Panc1 (cell line): Measurements from ENCODE around the gene NXT1. TPM values are rescaled to one million over a fixed set of nuclear protein-coding genes. Genes with fewer than 3 reads are reported as not detected.

Source experiments
- ATAC-seq: fragments of 200-7000 bp; cut with Tn5 transposase; 2 replicates; pipeline ENCODE4 v1.9.1; 2020; ENCODE audit warnings: mild to moderate bottlenecking, moderate library complexity
- BruUV-seq: library from RNA; stranded (reverse); fragments of 400-500 nt; replicated peaks from 2 replicates; lab custom pipeline; 2021; lab: Mats Ljungman, UMichigan
- CTCF ChIA-PET: fragments of 300-600 bp; sonication (Branson Sonifier 250); formaldehyde crosslinking; loops from one replicate; lab custom pipeline; 2022; ENCODE audit warnings: antibody characterized with exemption; lab: Charles Lee
- POLR2A ChIA-PET: fragments of 300-600 bp; sonication (Branson Sonifier 250); formaldehyde crosslinking; loops from one replicate; lab custom pipeline; 2022; ENCODE audit warnings: antibody characterized with exemption; lab: Charles Lee
- DNase-seq: peaks from one replicate; pipeline ENCODE4 v3.0.0-alpha.2; 2010; ENCODE audit warnings: low read depth, low spot score
- H3K27ac ChIP-seq: 2 replicates; pipeline ENCODE4 v1.5.1; 2011; ENCODE audit warnings: mild to moderate bottlenecking, low read length, inconsistent platforms
- H3K27me3 ChIP-seq: fragments of 200-500 bp; sonication (Bioruptor generic); 2 replicates; pipeline ENCODE4 v1.6.0; 2014; ENCODE audit warnings: low read length, inconsistent platforms; ENCODE audit not compliant: control insufficient read depth, insufficient read depth
- H3K36me3 ChIP-seq: fragments of 200-500 bp; sonication (Bioruptor generic); 2 replicates; pipeline ENCODE4 v1.5.1; 2014; ENCODE audit warnings: inconsistent platforms, mild to moderate bottlenecking, low read length, moderate library complexity; ENCODE audit not compliant: control insufficient read depth, insufficient read depth
- H3K4me1 ChIP-seq: 2 replicates; pipeline ENCODE4 v1.5.1; 2011; ENCODE audit warnings: inconsistent platforms, mild to moderate bottlenecking, low read length, moderate library complexity; ENCODE audit not compliant: control insufficient read depth, insufficient read depth
- H3K4me3 ChIP-seq, 2 experiments: 2 replicates each; pipeline ENCODE4 v1.5.1; 2011 to 2012; ENCODE audit warnings: low read depth in 2 of 2, low read length in 2 of 2, mild to moderate bottlenecking in 2 of 2, inconsistent platforms in 1 of 2, moderate library complexity in 1 of 2
- H3K9me3 ChIP-seq: fragments of 200-500 bp; sonication (Bioruptor generic); 2 replicates; pipeline ENCODE4 v1.5.1; 2014; ENCODE audit warnings: low read depth, mild to moderate bottlenecking, inconsistent platforms, low read length, moderate library complexity; ENCODE audit not compliant: control insufficient read depth, insufficient read depth
- POLR2AphosphoS5 ChIP-seq: IDR thresholded peaks from 2 replicates; pipeline ENCODE4 v1.6.1; 2012; ENCODE audit warnings: mild to moderate bottlenecking, low read depth, low read length, moderate library complexity
- SIN3A ChIP-seq: IDR thresholded peaks from 2 replicates; pipeline ENCODE4 v1.6.1; 2012; ENCODE audit warnings: low read depth, mild to moderate bottlenecking, low read length, moderate library complexity, borderline replicate concordance; ENCODE audit not compliant: insufficient read depth
- TCF7L2 ChIP-seq: IDR thresholded peaks from 2 replicates; pipeline ENCODE4 v1.6.1; 2011; ENCODE audit warnings: mild to moderate bottlenecking, low read depth, low read length, inconsistent platforms
- in situ Hi-C: cut with HindIII; loops from 2 replicates; pipeline ENCODE4 v1.10.0; 2016; ENCODE audit warnings: low sequenced_read_pairs, low pct_unique_long_range_greater_than_20kb
- intact Hi-C: fragments of 100-400 bp; cut with micrococcal nuclease; formaldehyde crosslinking; loops from one replicate; pipeline ENCODE4 v1.10.0; 2022; ENCODE audit not compliant: unreplicated experiment
- total RNA-seq: library from RNA; stranded (reverse); gene quantifications from one replicate; pipeline ENCODE4 v1.2.1, GENCODE V29; 2021; ENCODE audit not compliant: unreplicated experiment
- TF ChIP-seq, protein P1 (sequence below): fragments of 450-650 bp; IDR thresholded peaks from 2 replicates; pipeline ENCODE4 v1.5.1; 2017; ENCODE audit warnings: mild to moderate bottlenecking
- TF ChIP-seq, protein P2 (sequence below), 2 experiments: IDR thresholded peaks; 2 replicates each; pipeline ENCODE4 v1.6.1; 2011 to 2012; ENCODE audit warnings: low read depth in 2 of 2, control low read depth in 1 of 2, low read length in 1 of 2, mild to moderate bottlenecking in 1 of 2, moderate library complexity in 1 of 2; ENCODE audit not compliant: insufficient read depth in 1 of 2

NXT1 gene
- total RNA-seq, 1 experiment from 2014 or later, result 31.3 TPM

DNA sequence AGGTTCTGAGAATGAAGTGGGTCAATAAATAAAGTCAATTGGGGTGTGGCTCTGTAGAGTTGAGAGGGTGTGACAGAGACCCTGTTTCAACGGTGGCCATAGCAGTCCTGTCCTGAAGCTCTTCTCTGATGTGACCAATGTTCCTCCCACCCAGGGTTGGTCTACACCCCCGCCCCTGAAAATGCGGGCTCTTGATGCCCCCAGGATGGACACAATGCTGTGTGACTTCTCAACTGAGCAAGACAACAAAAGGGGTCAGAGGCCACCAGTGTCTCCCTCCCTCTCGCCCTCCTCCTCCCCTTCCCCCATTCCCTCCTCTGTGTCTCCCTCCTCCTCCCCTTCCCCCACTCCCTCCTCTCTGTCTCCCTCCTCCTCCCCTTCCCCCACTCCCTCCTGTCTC is 41.7 kb upstream of the NXT1 start:
- H3K4me1 ChIP-seq, result no peaks in the 10 kb centered on the region
- ChIA-PET CTCF (no interaction called here), POLR2A (no interaction called here)
- intact Hi-C loops, result no loop called here
- in situ Hi-C loops, result no loop called here
- no peaks in the 10 kb centered on the region for H3K36me3 ChIP-seq
- H3K27me3 ChIP-seq, result no peaks in the 10 kb centered on the region
- no TSS peak for BruUV-seq
- ATAC-seq (no peak), DNase-seq (no peak)
- no peak for TF ChIP-seq POLR2AphosphoS5
- TF ChIP-seq SIN3A, result no peak
- TF ChIP-seq, protein P1, sequence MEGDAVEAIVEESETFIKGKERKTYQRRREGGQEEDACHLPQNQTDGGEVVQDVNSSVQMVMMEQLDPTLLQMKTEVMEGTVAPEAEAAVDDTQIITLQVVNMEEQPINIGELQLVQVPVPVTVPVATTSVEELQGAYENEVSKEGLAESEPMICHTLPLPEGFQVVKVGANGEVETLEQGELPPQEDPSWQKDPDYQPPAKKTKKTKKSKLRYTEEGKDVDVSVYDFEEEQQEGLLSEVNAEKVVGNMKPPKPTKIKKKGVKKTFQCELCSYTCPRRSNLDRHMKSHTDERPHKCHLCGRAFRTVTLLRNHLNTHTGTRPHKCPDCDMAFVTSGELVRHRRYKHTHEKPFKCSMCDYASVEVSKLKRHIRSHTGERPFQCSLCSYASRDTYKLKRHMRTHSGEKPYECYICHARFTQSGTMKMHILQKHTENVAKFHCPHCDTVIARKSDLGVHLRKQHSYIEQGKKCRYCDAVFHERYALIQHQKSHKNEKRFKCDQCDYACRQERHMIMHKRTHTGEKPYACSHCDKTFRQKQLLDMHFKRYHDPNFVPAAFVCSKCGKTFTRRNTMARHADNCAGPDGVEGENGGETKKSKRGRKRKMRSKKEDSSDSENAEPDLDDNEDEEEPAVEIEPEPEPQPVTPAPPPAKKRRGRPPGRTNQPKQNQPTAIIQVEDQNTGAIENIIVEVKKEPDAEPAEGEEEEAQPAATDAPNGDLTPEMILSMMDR, result no peak
- TF ChIP-seq, protein P2, sequence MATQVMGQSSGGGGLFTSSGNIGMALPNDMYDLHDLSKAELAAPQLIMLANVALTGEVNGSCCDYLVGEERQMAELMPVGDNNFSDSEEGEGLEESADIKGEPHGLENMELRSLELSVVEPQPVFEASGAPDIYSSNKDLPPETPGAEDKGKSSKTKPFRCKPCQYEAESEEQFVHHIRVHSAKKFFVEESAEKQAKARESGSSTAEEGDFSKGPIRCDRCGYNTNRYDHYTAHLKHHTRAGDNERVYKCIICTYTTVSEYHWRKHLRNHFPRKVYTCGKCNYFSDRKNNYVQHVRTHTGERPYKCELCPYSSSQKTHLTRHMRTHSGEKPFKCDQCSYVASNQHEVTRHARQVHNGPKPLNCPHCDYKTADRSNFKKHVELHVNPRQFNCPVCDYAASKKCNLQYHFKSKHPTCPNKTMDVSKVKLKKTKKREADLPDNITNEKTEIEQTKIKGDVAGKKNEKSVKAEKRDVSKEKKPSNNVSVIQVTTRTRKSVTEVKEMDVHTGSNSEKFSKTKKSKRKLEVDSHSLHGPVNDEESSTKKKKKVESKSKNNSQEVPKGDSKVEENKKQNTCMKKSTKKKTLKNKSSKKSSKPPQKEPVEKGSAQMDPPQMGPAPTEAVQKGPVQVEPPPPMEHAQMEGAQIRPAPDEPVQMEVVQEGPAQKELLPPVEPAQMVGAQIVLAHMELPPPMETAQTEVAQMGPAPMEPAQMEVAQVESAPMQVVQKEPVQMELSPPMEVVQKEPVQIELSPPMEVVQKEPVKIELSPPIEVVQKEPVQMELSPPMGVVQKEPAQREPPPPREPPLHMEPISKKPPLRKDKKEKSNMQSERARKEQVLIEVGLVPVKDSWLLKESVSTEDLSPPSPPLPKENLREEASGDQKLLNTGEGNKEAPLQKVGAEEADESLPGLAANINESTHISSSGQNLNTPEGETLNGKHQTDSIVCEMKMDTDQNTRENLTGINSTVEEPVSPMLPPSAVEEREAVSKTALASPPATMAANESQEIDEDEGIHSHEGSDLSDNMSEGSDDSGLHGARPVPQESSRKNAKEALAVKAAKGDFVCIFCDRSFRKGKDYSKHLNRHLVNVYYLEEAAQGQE (IDR thresholded peaks at IDR 0.05; ENCODE audit: insufficient read depth in 1 of 2, low read depth in 2 of 2, low read length in 1 of 2), result no peak
- TF ChIP-seq TCF7L2, result no peak
- H3K27ac ChIP-seq, result no peak overlapping the region
- no peak overlapping the region for H3K4me3 ChIP-seq
- H3K9me3 ChIP-seq, result no peaks in the 10 kb centered on the region

DNA sequence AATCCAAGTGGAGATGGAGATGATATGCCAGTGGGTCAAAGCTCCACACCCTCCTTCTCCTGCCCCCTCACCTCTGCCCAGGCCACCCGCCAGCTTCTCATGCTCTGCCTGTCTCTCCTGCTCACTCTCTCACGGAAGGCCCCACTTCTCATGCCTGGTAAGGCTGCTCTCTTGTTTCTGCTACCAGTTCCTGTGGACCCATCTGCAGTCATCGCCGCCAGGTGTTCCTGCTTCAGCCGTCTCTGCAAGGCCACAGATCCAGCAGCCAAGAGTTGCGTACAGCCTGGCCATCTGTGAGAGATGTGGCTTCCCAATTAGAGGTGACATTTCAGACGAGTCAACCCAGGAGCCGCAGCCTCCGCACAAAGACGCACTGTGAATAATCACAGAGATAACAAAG is 40.8 kb upstream of the NXT1 start:
- Histone ChIP-seq H3K27ac (no peak overlapping the region), H3K9me3 (no peaks in the 10 kb centered on the region), H3K36me3 (no peaks in the 10 kb centered on the region), H3K27me3 (no peaks in the 10 kb centered on the region), H3K4me1 (no peaks in the 10 kb centered on the region), H3K4me3 (no peak overlapping the region)
- ATAC-seq, result no peak
- no peak for DNase-seq
- ChIA-PET CTCF (no interaction called here), POLR2A (no interaction called here)
- intact Hi-C loops (no loop called here), in situ Hi-C loops (no loop called here)
- no TSS peak for BruUV-seq
- TF ChIP-seq TCF7L2, result no peak
- TF ChIP-seq, protein P1, result no peak
- no peak for TF ChIP-seq POLR2AphosphoS5
- TF ChIP-seq, protein P2 (IDR thresholded peaks at IDR 0.05; ENCODE audit: insufficient read depth in 1 of 2, low read depth in 2 of 2, low read length in 1 of 2), result no peak
- TF ChIP-seq SIN3A, result no peak
